ENCODE results near the gene MRPL53. TPM values are rescaled to one million over a fixed set of nuclear protein-coding genes. Genes with fewer than 3 reads are reported as not detected.

MRPL53 gene
- total RNA-seq, 4 donors from 2014 or later, result 8.8 to 101 (median 45.8) TPM

GRCh38 chr2:74498500-74499266 is 26.2 kb upstream of the MRPL53 start:
- peaks cover 0 to 15% of the 10 kb centered on the region in 2 donors for H3K4me1 ChIP-seq
- no peaks in the 10 kb centered on the region for H3K9me3 ChIP-seq
- DNase-seq, result no peak
- peaks cover 4 to 28% of the 10 kb centered on the region in 2 donors for H3K27me3 ChIP-seq
- no peaks in the 10 kb centered on the region for H3K36me3 ChIP-seq
- no peak overlapping the region for H3K27ac ChIP-seq
- H3K4me3 ChIP-seq, result peak overlapping the region in 1 of 2 donors; percentile 9
- TF ChIP-seq POLR2A (IDR thresholded peaks at IDR 0.05) (no peak), CTCF (IDR thresholded peaks at IDR 0.05) (no peak)
- intact Hi-C loops (cut with DNase I; ENCODE audit: low total_unique reads), result no loop called here

GRCh38 chr2:74497777-74498499 is 25.5 kb upstream of the MRPL53 start:
- no peak overlapping the region for H3K27ac ChIP-seq
- H3K36me3 ChIP-seq, result no peaks in the 10 kb centered on the region
- peak overlapping the region in 1 of 2 donors; percentile 9 for H3K4me3 ChIP-seq
- no peak for DNase-seq
- intact Hi-C loops (cut with DNase I; ENCODE audit: low total_unique reads), result no loop called here
- no peaks in the 10 kb centered on the region for H3K9me3 ChIP-seq
- H3K4me1 ChIP-seq, result peaks cover 0 to 15% of the 10 kb centered on the region in 2 donors
- H3K27me3 ChIP-seq, result peaks cover 4 to 28% of the 10 kb centered on the region in 2 donors
- TF ChIP-seq CTCF (IDR thresholded peaks at IDR 0.05) (no peak), POLR2A (IDR thresholded peaks at IDR 0.05) (no peak)

- no peak for TF ChIP-seq POLR2A (IDR thresholded peaks at IDR 0.05)
- no peak for TF ChIP-seq CTCF (IDR thresholded peaks at IDR 0.05)
- DNase-seq, result no peak
- no peak overlapping the region for H3K27ac ChIP-seq
- no peak overlapping the region for H3K4me3 ChIP-seq
- no peaks in the 10 kb centered on the region for H3K9me3 ChIP-seq
- H3K36me3 ChIP-seq, result no peaks in the 10 kb centered on the region
- H3K4me1 ChIP-seq, result peaks cover 0 to 15% of the 10 kb centered on the region in 2 donors
- peaks cover 4 to 28% of the 10 kb centered on the region in 2 donors for H3K27me3 ChIP-seq
- intact Hi-C loops (cut with DNase I; ENCODE audit: low total_unique reads), result no loop called here
Observed at GRCh38 chr2:74496997-74497776, 24.7 kb upstream of the MRPL53 start.

- Histone ChIP-seq H3K36me3 (no peaks in the 10 kb centered on the region), H3K9me3 (no peaks in the 10 kb centered on the region), H3K27ac (no peak overlapping the region), H3K4me3 (no peak overlapping the region), H3K4me1 (peaks cover 0 to 15% of the 10 kb centered on the region in 2 donors), H3K27me3 (peaks cover 4 to 25% of the 10 kb centered on the region in 2 donors)
- TF ChIP-seq POLR2A (IDR thresholded peaks at IDR 0.05) (no peak), CTCF (IDR thresholded peaks at IDR 0.05) (no peak)
- intact Hi-C loops (cut with DNase I; ENCODE audit: low total_unique reads), result no loop called here
- DNase-seq, result no peak
Observed at GRCh38 chr2:74495440-74495839, 23.0 kb upstream of the MRPL53 start.
